GM19043 (cell line): ENCODE measurements around the gene INPP5E.
"Not testable (repeated sequence)": the region's sequence is repeated elsewhere in the genome, so short reads cannot be mapped to it uniquely, and the experiment has no call there.

Experiments
- ATAC-seq: cut with Tn5 transposase; IDR thresholded peaks from one replicate; pipeline ENCODE4 v1.9.1; 2021; ENCODE audit warnings: low read depth; ENCODE audit not compliant: unreplicated experiment

Gene INPP5E

GRCh38 chr9:136409557-136410455, 29.8 kb downstream of the INPP5E start:
- peak; percentile 15 for ATAC-seq

GRCh38 chr9:136407911-136408310, 31.7 kb downstream of the INPP5E start:
- ATAC-seq = no peak

GRCh38 chr9:136407061-136407460, 32.6 kb downstream of the INPP5E start:
- ATAC-seq = not testable (repeated sequence)

- not testable (repeated sequence) for ATAC-seq
These were observed 33.7 kb downstream of the INPP5E start for GRCh38 chr9:136405904-136406303.

- no peak for ATAC-seq
These were observed 34.2 kb downstream of the INPP5E start for GRCh38 chr9:136405481-136405880.

- ATAC-seq = no peak
These were observed 34.9 kb downstream of the INPP5E start for GRCh38 chr9:136404801-136405136.

- no peak for ATAC-seq
These were observed 35.5 kb downstream of the INPP5E start for GRCh38 chr9:136403915-136404800.

- no peak for ATAC-seq
These were observed 36.1 kb downstream of the INPP5E start for GRCh38 chr9:136403538-136403914.

- no peak for ATAC-seq
These were observed 37.6 kb downstream of the INPP5E start for GRCh38 chr9:136402067-136402466.

- no peak for ATAC-seq
These were observed 38.3 kb downstream of the INPP5E start for GRCh38 chr9:136401173-136401922.

GRCh38 chr9:136400038-136400834, 39.4 kb downstream of the INPP5E start, which contains the start of gene SNAPC4:
TSS of gene SNAPC4 (minus strand) at chr9:136400170. CDS start at chr9:136398428, 1,742 bp downstream.
- ATAC-seq = peak; percentile 54

- ATAC-seq = no peak
These were observed 40.2 kb downstream of the INPP5E start for GRCh38 chr9:136399176-136400037.

GRCh38 chr9:136398286-136398685, 41.4 kb downstream of the INPP5E start:
- no peak for ATAC-seq

- no peak for ATAC-seq
These were observed 42.0 kb downstream of the INPP5E start for GRCh38 chr9:136397643-136398042.

- ATAC-seq = no peak
These were observed 43.5 kb downstream of the INPP5E start for GRCh38 chr9:136396219-136396515.

- ATAC-seq = no peak
These were observed 44.1 kb downstream of the INPP5E start for GRCh38 chr9:136395345-136396218.

GRCh38 chr9:136395020-136395340, 44.7 kb downstream of the INPP5E start:
- no peak for ATAC-seq

- ATAC-seq = no peak
These were observed 45.2 kb downstream of the INPP5E start for GRCh38 chr9:136394312-136395019.
